Spleen (tissue), 7 donors: ENCODE measurements around the gene GNG10.

ENCODE experiments used
- CTCF ChIP-seq, 11 experiments: fragments of 200-600 bp in 7 of 11; fragments of 450-650 bp in 4 of 11; sonication (generic) in 4 of 11; IDR thresholded peaks in 8 of 11; conservative IDR thresholded peaks in 3 of 11; 1 replicate in 7 of 11; 2 replicates in 4 of 11; pipeline versions ENCODE4 v1.4.0 to v1.8.0; 2016 to 2021; ENCODE audit warnings: antibody characterized with exemption in 11 of 11, inconsistent platforms in 4 of 11, mild to moderate bottlenecking in 1 of 11
- POLR2AphosphoS5 ChIP-seq, 3 donors: sonication (generic); formaldehyde crosslinking; IDR thresholded peaks; one replicate each; pipeline ENCODE4 v1.5.1; 2017; ENCODE audit warnings: antibody characterized with exemption in 3 of 3
- donor health status: DM: no; HTN: no; CAD: no; lungs with moderate emphysema.
- donor health status: DM: no; HTN: no; CAD: no.
- donor health status: DM: no; HTN: no; CAD: no.

DNA sequence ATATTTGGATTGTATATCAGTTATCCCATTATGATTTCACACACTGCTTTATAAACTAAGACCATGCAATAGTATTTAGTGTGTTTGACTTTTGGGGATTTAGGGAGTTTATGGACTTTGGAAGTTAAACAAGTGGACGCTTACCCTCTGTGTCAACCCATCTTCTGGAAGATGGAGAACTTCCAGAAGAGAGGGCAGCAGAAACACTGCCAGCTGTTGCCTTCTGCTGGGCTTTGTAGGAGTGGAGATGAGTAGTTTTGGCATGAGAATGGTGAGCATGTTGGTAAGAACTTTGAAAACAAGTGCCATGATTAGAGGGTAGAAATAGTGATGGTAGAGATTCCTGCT is 28.0 kb upstream of the GNG10 start:
- TF ChIP-seq POLR2AphosphoS5 (IDR thresholded peaks at IDR 0.05) (no peak), CTCF (IDR thresholded peaks at IDR 0.05 in 8 of 11, conservative IDR thresholded peaks at IDR 0.05 in 3 of 11) (no peak)
